ENCODE measurements around the gene MIP.
"Not testable (repeated sequence)": the region's sequence is repeated elsewhere in the genome, so short reads cannot be mapped to it uniquely, and the experiment has no call there.

The MIP gene

GRCh38 chr12:56404227-56404626 is 50.2 kb downstream of the MIP start:
- H3K9me3 ChIP-seq (ENCODE audit: control insufficient read depth, insufficient read depth, low read depth, low read length); H3K27ac ChIP-seq (ENCODE audit: low read depth, low read length); H3K4me3 ChIP-seq (ENCODE audit: low read depth, low read length); H3K36me3 ChIP-seq (ENCODE audit: control insufficient read depth, insufficient read depth, low read length); H3K27me3 ChIP-seq (ENCODE audit: control insufficient read depth, insufficient read depth, low read length); H3K9ac ChIP-seq (ENCODE audit: low read length); H3K4me1 ChIP-seq (ENCODE audit: control insufficient read depth, insufficient read depth, low read length): not testable (repeated sequence)

GRCh38 chr12:56401612-56402011 is 52.8 kb downstream of the MIP start:
- not testable (repeated sequence) for H3K9ac ChIP-seq (ENCODE audit: low read length); H3K4me3 ChIP-seq (ENCODE audit: low read depth, low read length); H3K36me3 ChIP-seq (ENCODE audit: control insufficient read depth, insufficient read depth, low read length); H3K27me3 ChIP-seq (ENCODE audit: control insufficient read depth, insufficient read depth, low read length); H3K27ac ChIP-seq (ENCODE audit: low read depth, low read length); H3K4me1 ChIP-seq (ENCODE audit: control insufficient read depth, insufficient read depth, low read length)
- H3K9me3 ChIP-seq (ENCODE audit: control insufficient read depth, insufficient read depth, low read depth, low read length): peaks cover 16% of the 10 kb centered on the region

- H3K4me3 ChIP-seq (ENCODE audit: low read depth, low read length); H3K9ac ChIP-seq (ENCODE audit: low read length); H3K4me1 ChIP-seq (ENCODE audit: control insufficient read depth, insufficient read depth, low read length); H3K36me3 ChIP-seq (ENCODE audit: control insufficient read depth, insufficient read depth, low read length); H3K27me3 ChIP-seq (ENCODE audit: control insufficient read depth, insufficient read depth, low read length); H3K27ac ChIP-seq (ENCODE audit: low read depth, low read length): not testable (repeated sequence)
- peaks cover 16% of the 10 kb centered on the region for H3K9me3 ChIP-seq (ENCODE audit: control insufficient read depth, insufficient read depth, low read depth, low read length)
Observed at GRCh38 chr12:56401125-56401524, 53.3 kb downstream of the MIP start.

Measured in HUES6 (cell line).